CD1c-positive myeloid dendritic cell (primary cell): ENCODE data around the gene C11orf21.
A peak's percentile ranks its signal among the peaks of the same experiment; 100 is the strongest.

Source experiments
- DNase-seq: peaks from one replicate; pipeline ENCODE4 v3.0.0-alpha.2; 2016; ENCODE audit errors: extremely low spot score

The C11orf21 gene

DNA sequence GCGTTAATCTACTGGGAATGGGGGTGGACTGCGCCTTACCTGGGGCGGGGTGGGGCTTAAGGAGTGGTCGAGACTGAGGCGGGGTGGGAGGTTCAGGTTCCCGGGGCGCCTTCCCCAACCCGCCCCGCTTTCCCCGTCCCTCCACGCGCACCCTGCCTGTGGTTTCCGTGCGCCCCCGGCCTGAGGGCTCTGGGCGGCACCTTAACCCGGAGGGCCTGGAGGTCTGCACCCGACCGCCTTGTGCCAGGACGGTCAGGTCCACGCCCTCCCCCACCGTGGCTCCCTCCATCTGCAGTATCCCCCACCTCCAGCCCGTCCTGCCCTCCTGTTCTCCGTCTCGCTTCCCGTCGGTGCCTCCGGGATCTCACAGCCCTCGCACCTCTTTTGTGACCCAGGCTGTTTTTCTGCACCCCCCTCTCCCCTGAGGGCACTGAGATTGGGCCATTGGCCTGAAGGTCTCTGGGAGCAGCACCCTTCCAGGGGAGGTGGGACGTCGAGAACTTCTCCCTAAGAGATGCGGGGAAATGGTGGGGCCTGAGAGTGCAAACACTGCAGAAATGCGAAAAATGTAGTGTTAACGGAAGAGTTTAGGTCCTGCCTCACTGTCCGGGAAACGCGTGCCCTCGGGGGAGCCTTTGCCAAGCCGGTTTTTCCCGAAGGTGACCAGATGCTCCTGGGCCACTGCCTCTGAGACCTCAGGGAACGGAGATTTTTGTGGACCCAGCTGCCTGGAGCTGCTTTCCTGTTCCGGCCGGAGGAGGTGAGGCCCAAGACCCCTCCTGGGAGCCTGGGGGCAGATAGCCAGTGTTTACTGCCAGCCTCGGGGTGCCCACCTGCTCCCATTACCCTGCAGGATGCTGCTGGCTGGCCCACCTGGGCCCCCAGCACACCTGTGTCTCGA is 30.1 kb downstream of the C11orf21 start:
- no peak for DNase-seq

DNA sequence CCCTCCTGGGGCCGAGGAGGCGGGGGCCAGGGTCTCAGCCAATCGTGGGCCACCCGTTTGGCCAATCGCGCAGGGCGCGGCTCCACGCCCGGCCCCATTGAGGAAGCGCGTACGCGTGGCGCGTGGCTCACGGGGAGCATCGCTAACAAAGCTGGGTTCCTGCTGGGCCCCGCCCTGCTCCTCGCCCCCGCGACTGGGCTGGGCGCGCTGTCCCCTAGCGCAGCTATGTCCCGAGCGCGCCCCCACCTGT is 30.7 kb downstream of the C11orf21 start:
- peak; percentile 95 for DNase-seq

DNA sequence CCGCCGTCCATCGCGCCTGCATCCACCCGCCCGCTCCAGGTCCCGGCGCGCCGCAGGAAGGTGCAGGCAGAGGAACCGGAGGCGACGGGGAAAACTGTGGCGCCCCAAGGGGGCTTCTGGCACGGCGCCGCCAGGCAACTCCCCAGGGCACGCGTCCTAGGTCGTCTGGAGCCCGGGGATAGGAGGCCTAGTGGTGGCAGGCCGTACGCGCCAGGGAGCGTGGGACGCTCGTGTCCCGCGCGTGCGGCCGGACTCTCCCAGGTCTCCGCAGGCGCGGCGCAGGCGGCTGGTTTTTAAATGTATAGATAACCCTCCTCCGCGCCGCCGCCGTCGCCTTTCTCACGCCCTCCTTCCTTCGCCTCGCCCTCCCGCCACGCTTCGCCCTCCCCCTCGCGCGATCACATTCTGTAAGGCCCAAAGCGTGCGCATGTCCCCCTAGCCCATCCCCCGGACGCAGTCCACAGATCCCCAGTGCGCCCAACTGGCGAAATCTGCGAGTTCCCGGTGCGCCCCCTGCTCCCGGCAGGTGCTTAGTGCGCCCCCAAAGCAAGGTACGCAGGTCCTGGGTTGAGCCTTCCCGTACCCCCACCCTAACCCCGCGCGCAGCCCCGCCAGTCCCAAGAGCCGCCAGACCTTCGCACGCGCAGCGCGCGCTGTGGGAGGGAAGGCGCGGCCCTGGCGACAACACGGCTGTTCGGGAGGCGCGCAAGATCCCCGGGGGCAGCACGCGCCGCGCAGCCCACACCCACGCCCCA is 31.2 kb downstream of the C11orf21 start, which contains the start of gene ASCL2:
ASCL2 (minus strand) TSS at position 267 of the 755 bp plus-strand sequence; CDS start at position 11, 256 bp downstream.
- DNase-seq, result peak; percentile 55

DNA sequence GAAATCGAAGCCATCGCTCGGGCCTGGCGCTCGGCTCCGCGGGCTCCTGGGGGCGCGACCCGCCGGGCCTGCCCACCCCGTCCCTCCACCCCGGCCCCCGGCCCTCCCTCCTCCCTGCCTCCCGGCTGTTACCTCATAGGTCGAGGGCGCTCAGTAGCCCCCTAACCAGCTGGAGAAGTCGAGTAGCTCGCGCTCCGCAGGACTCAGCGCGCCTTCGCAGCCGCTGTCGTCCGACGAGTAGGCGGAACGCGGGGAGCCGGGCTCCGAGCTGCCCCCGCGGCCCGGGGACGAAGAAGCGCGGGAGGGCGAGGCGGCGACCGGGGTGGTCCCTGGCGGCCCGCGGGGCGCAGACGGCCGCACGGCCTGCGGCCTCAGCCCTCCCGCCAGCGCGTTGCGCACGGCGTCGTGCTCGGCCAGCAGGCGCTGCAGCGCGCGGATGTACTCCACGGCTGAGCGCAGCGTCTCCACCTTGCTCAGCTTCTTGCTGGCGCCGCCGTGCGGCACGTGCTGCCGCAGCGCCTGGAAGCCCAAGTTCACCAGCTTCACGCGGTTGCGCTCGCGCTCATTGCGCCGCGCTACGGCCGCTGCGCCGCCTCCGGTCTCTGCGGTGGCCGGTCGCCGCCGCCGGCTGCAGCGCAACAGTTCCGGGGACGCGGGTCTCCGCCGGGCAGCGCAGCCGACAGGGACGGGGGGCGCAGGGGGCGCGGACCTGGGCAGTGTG is 32.0 kb downstream of the C11orf21 start:
- DNase-seq, result peak; percentile 72

DNA sequence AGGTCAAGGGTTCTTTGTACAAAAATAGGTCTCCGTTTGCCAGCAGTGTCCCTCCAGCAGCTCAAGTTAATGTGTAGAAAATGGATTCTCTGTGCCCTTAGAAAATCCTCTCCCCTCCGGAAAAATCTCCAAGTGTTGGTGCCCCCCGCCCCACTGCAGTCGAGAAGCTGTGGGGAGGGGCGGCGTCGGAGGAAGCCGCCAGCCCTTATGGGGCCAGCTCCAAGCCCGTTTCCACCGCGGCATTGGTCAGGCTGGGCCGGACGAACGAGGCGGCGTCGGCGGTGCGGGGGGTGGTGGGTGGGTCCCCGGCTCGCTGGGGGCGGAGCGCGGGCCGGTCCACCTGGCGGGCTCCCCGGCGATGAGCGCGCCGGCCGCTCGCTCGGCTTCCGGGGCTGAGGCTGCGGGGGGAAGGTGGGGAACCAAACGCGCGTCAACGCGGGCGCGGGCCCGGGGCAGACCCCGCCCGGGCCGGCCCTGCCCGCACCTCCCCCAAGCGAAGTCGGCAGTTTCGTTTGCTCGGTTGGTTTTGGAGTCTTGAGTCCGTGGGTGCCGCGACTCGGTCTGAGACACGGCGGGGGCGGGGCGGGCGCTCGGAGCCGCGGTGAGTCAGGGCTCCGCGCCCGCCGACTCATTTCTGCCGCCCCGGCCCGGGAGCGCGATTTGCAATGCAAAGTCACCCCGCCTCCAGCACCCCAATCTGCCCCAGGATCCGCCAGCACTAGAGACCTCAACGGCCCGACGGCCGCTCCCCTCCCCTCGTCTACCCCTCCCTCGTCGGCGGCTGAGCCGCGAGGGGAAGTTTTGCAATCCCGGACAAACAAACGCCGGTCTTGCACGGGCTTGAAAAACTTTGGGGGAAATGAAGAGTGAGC is 32.8 kb downstream of the C11orf21 start:
- DNase-seq, result peak; percentile 92

DNA sequence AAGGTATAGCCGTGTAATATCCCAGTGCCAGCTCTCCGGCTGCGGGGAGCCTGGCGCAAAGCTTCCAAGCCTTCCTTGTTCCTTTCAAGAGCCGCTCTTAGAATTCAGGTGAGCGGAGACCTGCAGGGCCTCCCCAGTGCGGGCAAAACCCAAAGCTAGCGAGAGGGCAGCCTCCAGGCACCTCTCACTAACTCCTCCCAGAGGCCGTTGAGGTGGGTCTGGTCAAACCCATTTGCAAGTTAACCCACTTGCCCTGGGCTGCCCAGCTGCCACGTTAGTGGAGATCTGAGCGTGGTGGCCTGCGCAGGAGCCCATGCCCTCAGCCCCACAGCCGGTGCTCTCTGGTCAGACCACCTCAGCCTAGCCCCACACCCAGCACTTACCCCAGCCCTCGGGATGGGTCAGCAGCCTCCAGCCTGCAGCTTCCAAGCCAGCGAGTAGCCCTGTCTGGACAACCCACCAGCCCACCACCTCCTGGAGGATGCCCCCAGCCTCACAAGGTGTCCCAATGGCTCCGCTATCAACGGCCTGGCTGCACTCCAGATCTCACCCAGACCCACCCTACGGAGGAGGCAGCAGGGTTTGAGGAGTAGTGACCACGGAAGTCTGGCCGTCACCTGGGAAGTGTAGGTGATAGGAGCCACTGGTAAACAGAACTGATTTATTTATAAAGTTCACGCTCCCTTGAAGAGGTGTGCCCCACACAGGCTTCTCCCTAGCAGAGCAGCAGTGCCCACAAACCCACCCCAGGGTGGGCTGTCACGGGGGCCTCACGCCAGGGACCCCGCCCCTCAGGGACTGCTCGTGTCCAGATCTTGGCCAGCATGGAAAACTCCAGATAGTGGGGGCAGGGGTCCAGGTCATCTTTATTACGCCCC is 33.6 kb downstream of the C11orf21 start:
- no peak for DNase-seq

DNA sequence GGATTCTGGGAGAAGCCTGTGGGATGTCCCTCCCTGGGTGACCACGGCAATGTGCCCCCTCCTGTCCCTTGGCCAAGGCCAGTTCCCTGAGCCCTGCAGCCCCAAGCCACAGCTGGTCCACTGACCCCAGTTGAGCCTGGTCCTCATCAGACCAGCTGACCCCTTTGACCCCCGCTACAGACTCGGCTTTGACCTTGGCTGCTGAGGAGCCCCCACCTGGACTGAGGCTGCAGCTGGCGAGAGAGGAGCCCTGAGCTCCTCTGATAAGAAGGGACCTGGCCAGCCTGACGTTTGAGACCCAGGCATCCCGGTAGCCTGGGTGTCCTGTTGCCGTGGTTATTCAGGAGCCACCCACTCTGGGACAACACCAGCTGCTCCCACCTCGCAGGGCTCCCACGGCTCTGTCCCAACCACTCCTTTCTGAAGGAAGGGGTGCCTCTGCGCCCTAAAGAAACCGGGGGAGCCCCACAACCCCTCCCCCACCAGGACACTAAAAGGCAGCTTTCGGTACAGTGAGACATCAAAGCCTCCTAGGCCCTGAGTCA is 34.3 kb downstream of the C11orf21 start:
- DNase-seq, result no peak

DNA sequence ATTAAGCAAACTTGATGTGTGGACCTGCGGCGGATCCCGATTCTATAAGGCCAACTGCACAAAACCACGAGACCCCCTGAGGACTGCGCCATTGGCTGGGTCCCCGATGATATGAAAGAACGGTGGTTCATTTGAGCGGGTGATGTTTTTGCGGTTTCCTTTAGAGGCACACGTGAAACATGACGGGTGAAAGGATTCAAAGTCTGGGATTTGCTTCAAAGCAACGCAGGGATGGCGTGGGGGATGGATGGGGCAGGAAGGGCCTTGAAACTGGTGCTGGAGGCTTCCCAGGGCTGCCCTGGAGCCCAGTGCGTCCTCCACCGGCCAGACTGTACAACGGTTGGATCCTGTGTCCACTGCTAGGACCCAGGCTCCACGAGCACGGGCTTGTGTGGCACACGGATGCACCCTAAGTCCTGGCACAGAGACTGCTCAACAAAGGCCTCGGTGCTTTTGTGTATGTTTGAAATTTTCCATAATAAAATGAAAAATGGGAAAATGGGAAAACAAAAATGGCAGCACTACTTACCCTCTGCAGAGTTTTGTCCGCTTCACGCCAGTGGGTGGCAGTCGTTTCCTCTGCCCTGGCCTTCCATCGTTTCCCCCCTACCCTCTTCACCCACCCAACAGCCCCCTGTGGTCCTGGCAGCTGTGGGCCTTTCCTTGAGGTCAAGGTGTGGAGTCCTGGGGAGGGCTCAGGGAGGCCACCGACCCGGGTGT is 35.0 kb downstream of the C11orf21 start:
- no peak for DNase-seq

DNA sequence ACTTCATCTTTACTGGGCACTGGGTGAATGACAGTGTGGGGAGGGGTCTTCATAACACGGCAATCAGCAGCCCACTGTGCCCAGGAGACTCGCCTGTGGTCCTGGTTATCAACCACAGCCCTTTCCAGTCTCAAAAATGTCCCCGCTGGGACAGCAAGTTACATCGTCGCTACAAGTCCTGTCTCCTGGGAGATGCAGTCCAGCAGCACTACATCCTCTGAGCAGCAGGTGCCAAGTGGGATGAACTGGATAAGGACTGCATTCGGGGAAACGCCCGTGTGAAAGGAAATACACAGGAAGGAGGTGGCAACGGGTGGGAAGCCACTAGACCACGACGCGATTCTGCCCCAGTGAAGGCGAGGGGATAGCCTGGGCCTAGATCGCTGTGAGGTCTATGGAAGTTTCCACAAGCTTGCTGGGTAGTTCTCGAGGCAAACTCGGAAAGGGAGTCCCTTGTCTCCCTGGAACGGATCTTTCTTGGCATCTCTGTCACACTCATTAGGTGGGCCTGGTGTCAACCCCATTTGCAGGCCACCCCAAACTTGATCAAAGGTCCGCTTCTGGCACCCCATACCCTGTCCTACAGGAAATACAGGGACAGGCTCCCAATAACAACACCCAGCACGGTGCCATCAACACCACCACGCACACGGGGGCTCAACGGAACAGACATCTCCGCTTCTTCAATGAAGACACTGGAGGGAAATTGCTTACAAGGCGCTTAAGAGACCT is 35.7 kb downstream of the C11orf21 start:
- DNase-seq, result peak; percentile 6

DNA sequence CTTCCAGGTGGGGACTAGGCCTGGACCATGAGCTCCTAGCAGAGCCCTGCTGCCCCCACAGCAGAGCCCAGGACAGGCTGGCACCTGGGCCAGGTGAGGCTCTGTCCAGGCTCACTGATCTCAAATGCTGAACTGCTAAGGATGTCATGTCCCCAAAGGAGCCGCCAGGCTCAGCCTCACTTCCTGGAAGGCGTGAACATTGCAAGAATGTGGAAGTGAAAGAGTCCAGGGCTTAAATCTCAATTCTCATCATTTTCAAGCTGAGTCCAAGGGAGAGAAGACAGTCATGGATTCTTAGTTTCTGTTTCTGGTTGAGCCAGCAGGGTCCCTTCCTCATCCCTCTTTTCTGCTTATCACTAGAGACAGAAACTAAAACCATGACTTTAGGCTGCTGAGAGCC is 36.3 kb downstream of the C11orf21 start:
- peak; percentile 92 for DNase-seq

DNA sequence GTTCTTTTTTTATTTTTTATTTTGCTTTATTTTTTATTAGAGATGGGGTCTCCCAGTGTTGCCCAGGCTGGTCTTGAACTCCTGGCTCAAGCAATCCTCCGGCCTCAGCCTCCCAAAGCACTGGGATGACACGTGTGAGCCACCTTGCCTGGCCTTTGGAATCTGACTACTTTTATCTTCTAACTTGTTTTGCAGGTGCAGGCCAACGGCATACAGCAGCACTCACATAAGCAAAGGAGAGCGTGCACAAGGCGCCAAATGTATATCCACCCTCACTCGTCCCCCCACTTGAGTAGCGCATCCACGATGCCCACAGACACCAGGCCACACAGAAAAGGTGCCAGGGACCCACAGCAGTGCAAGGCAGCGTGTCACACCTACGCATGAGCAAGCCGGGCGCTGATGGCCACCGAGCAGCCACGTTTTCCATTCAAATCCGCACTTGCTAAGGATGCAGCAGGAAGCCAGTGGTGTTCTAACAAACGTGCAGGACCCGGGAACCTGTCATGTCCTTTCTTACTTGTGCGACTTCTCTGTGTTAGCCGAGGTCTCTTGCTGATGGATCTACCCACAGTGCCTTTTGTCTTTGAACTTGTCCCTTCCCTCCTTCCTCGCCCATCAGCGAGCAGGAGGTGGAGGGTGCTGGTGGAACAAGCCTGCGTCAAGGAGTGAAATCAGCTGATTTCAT is 37.2 kb downstream of the C11orf21 start:
- no peak for DNase-seq

DNA sequence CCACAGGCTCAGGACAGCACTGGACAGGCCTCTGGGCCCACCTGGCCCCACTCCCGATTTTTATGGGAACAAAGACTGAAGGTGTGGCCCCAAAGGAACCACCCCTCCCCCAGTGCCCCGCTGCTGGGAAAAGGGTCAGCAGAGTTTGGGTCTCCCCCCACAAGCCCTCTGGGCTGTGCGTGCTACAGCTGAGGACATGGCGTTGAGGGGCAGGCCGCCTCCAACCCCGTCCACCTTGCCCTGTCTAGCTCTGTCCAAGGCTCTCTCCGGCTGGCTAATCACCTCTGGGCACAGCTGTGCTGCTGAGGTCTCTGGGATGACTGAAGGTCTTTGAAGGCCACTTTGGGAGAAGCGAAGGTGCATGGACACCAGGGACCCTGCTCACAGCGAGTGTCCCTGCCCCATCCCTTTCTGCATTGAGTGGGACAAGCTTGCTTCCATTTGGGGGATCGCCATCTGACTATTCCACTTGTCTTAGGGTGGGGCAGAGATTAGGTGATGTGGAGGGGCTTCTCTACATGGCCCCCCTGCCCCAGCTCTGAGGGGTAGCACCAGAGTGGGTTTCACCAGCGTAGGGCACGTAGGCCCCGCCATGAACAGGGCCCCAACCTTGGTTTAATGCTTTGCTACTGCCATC is 37.9 kb downstream of the C11orf21 start:
- DNase-seq, result no peak

DNA sequence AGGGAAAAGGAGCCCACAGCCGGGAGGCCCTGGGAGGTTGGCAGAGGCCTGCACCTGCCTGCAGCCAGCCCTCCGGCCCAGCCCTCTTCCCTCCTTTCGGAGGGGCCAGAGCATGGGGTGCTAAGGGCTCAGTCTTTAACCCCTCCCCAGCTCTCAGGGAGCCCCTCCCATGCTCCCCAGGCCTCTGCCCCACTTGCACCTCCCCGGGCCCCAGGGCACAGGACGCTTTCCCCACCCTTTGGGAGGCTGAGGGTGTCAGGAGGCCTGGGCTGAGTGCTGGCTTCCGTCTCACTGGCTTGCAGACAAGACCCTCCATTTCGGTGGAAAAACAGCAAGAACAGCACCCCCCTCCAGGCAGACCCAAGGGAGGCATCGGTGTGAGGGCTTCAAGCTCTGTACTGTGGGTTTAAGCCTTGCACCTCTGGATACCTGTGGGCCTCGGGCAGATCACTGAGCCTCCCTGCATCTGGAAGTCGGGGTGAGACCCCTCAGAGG is 38.6 kb downstream of the C11orf21 start:
- no peak for DNase-seq

DNA sequence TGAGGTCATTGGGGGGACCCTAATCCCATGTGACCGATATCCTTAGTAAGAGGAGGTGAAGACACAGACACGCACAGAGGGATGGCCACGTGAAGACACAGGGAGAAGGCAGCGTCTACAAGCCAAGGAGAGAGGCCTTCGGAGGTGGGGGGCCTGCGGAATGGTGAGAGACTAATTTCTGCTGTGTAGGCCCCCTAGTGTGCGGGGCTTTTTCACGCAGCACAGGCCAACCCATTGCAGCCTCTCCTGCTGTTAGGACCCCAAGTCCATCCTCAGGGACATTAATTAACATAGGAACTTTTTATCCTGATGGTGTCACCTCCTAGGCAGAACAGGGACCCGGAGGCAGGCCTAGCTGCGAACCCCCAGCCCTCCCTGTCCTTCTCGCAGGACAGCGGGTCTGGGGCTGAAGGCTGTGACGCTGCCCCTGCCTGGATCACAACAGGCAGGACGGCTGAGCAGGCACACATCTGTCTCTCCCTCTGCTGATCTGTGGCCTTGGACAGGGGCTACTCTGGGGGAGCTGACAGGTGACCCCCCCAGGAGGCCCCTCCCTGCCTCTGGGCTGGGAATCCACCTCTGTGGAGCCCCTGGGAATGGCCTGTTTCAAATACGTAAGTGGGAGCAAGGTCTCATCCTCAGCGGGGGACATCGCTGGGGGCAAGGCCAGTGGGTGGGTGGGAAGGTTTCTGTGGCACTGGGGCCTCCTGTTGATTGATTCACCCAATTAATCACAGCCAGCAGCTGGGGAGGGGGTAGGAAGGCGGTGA is 39.2 kb downstream of the C11orf21 start:
- no peak for DNase-seq

DNA sequence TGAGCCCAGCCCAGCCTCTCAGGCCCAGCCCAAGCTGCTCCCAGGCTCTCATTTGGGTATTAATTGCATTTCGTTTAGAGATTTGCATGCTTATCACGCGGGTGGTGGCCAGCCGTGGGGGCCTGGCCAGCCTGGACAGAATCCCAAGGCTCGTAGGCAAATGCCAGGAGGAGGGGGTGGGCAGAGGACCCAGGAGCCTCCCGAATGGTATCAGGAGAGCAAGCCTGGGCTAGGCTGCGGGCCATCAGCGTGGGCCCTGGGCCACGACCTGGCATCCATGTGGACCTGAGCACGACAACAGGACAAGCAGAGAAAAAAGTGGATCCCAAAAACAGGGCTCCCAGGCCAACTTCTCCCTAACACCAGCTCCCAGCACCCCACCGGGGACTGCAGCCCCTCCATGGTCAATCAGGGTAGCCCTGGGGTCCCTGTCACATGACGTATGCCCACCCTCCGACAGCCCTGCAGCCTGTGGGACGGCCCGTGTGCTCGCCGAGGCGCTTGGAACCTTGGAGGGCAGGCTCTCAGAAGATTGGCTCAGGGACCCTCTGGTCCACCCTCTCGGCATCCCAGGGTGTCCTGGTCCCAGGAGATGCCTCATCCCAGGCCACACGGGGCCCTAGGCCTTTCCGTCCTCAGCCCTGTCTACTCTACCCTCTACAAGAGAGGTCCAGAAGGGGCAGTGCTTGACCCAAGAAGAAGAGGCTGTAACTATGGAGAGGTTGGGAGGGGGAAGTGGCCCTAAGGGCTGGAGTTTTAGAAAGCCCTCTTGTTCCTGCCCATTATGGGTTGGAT is 40.1 kb downstream of the C11orf21 start:
- DNase-seq, result no peak
